ENCODE measurements around the gene UPK1B.

UPK1B gene

GRCh38 chr3:119230071-119230470 lies 56.7 kb downstream of the UPK1B start:
- no peak overlapping the region for H3K4me3 ChIP-seq (ENCODE audit: low read depth, low read length)
- DNase-seq (ENCODE audit: low read depth) = no peak
- TF ChIP-seq CTCF (IDR thresholded peaks at IDR 0.05; ENCODE audit: insufficient read depth, low read depth, low read length, missing control alignments) = no peak

GRCh38 chr3:119230745-119231144 lies 57.3 kb downstream of the UPK1B start:
- no peak for TF ChIP-seq CTCF (IDR thresholded peaks at IDR 0.05; ENCODE audit: insufficient read depth, low read depth, low read length, missing control alignments)
- DNase-seq (ENCODE audit: low read depth) = no peak
- H3K4me3 ChIP-seq (ENCODE audit: low read depth, low read length) = no peak overlapping the region

- H3K4me3 ChIP-seq (ENCODE audit: low read depth, low read length) = no peak overlapping the region
- no peak for TF ChIP-seq CTCF (IDR thresholded peaks at IDR 0.05; ENCODE audit: insufficient read depth, low read depth, low read length, missing control alignments)
- no peak for DNase-seq (ENCODE audit: low read depth)
Measured at GRCh38 chr3:119234610-119235009, 61.2 kb downstream of the UPK1B start.

- H3K4me3 ChIP-seq (ENCODE audit: low read depth, low read length) = no peak overlapping the region
- DNase-seq (ENCODE audit: low read depth) = no peak
- TF ChIP-seq CTCF (IDR thresholded peaks at IDR 0.05; ENCODE audit: insufficient read depth, low read depth, low read length, missing control alignments) = no peak
Measured at GRCh38 chr3:119235151-119235550, 61.8 kb downstream of the UPK1B start.

GRCh38 chr3:119236756-119237155 lies 63.4 kb downstream of the UPK1B start:
- DNase-seq (ENCODE audit: low read depth) = no peak
- no peak overlapping the region for H3K4me3 ChIP-seq (ENCODE audit: low read depth, low read length)
- no peak for TF ChIP-seq CTCF (IDR thresholded peaks at IDR 0.05; ENCODE audit: insufficient read depth, low read depth, low read length, missing control alignments)

- no peak for DNase-seq (ENCODE audit: low read depth)
- no peak for TF ChIP-seq CTCF (IDR thresholded peaks at IDR 0.05; ENCODE audit: insufficient read depth, low read depth, low read length, missing control alignments)
- H3K4me3 ChIP-seq (ENCODE audit: low read depth, low read length) = no peak overlapping the region
Measured at GRCh38 chr3:119237299-119237698, 63.9 kb downstream of the UPK1B start.

- no peak for DNase-seq (ENCODE audit: low read depth)
- no peak for TF ChIP-seq CTCF (IDR thresholded peaks at IDR 0.05; ENCODE audit: insufficient read depth, low read depth, low read length, missing control alignments)
- no peak overlapping the region for H3K4me3 ChIP-seq (ENCODE audit: low read depth, low read length)
Measured at GRCh38 chr3:119238363-119238762, 65.0 kb downstream of the UPK1B start.
